ENCODE results near the gene KAZN. TPM values are rescaled to one million over a fixed set of nuclear protein-coding genes. Genes with fewer than 3 reads are reported as not detected.

The KAZN gene
- polyA plus RNA-seq, 1 of the 3 experiments (the other 2 are of a cell fraction), result 6.8 TPM

DNA sequence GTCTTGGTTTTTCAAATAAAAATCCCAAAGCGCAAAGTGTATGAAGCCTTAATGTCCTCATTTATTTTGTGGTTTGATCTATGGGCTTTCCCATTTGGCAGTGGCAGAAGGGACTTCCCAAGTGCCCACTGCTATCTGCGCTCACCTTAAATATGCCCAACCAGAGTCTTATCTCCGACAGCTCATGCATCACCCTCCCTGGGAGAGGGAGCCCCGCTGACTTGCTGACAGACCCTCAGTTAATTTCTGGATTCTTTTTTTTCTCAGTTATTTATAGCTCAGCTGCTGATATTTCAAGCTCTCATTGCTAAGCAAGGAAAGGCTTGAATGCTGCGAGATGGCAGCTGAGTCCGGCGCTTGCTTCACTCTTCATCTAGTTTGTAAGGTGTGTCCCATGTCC lies 19.3 kb downstream of the KAZN start:
- H3K27ac ChIP-seq (ENCODE audit: low read depth in 2 of 2, low read length in 1 of 2), result no peak overlapping the region
- no peak overlapping the region for H2AFZ ChIP-seq (ENCODE audit: low read depth)
- no peak overlapping the region for H3K4me3 ChIP-seq (ENCODE audit: low read depth in 2 of 2, low read length in 1 of 2)
- CTCF ChIA-PET, result interaction anchor here (1.0 to 1.1 kb wide), 2 partner anchors 11 to 114 kb away, joined by 3 to 4 read pairs; no protein-coding TSS in a partner anchor
- no peaks in the 10 kb centered on the region for H3K79me2 ChIP-seq (ENCODE audit: insufficient read depth)
- H3K4me2 ChIP-seq, result no peak overlapping the region
- H3K36me3 ChIP-seq (replicated peaks in 1 of 2; ENCODE audit: control insufficient read depth in 1 of 2, insufficient read depth in 2 of 2, low read length in 1 of 2), result no peaks in the 10 kb centered on the region
- H4K20me1 ChIP-seq (ENCODE audit: insufficient read depth), result no peaks in the 10 kb centered on the region
- no peaks in the 10 kb centered on the region; the same call in 1 of the 2 replicates for H3K9me3 ChIP-seq
- POLR2A ChIA-PET, result no interaction called here
- H3K9ac ChIP-seq, result no peak overlapping the region
- H3K4me1 ChIP-seq (ENCODE audit: control insufficient read depth in 1 of 2, insufficient read depth in 2 of 2, low read depth in 1 of 2, low read length in 1 of 2), result peaks cover 0 to 25% of the 10 kb centered on the region in 2 experiments; a peak in 2 of 4 replicates
- no peak for TF ChIP-seq EP300 (IDR thresholded peaks at IDR 0.05; ENCODE audit: borderline replicate concordance in 1 of 2, low read depth in 1 of 2, low read length in 1 of 2)
- no peak for TF ChIP-seq EZH2phosphoT487 (IDR thresholded peaks at IDR 0.05; ENCODE audit: borderline replicate concordance, low read depth)
- TF ChIP-seq SMC3 (IDR thresholded peaks at IDR 0.05; ENCODE audit: low read depth, low read length), result no peak
- TF ChIP-seq MEF2A (IDR thresholded peaks at IDR 0.05; ENCODE audit: borderline replicate concordance, low read depth), result no peak
- TF ChIP-seq, protein P1, sequence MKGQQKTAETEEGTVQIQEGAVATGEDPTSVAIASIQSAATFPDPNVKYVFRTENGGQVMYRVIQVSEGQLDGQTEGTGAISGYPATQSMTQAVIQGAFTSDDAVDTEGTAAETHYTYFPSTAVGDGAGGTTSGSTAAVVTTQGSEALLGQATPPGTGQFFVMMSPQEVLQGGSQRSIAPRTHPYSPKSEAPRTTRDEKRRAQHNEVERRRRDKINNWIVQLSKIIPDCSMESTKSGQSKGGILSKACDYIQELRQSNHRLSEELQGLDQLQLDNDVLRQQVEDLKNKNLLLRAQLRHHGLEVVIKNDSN (IDR thresholded peaks at IDR 0.05; ENCODE audit: borderline replicate concordance, low read depth), result no peak
- no peak for TF ChIP-seq RAD21 (IDR thresholded peaks at IDR 0.05; ENCODE audit: low read length)
- no peak for TF ChIP-seq FOXM1 (IDR thresholded peaks at IDR 0.05; ENCODE audit: low read depth)
- TF ChIP-seq RXRA (IDR thresholded peaks at IDR 0.05; ENCODE audit: borderline replicate concordance, low read depth), result no peak
- TF ChIP-seq TCF12 (IDR thresholded peaks at IDR 0.05), result no peak
- no peak for TF ChIP-seq MXI1 (IDR thresholded peaks at IDR 0.05; ENCODE audit: low read depth, low read length)
- TF ChIP-seq RCOR1 (IDR thresholded peaks at IDR 0.05; ENCODE audit: low read length), result no peak
- TF ChIP-seq GABPA (IDR thresholded peaks at IDR 0.05; ENCODE audit: low read depth), result no peak
- 50% methylated on average over 7 of the region's 7 CpGs for WGBS (ENCODE audit: low lambda C conversion rate)
- DNase-seq, result no peak
- no peaks in the 10 kb centered on the region for H3F3A ChIP-seq (replicated peaks; ENCODE audit: insufficient read depth)
- H3K9me2 ChIP-seq, result no peaks in the 10 kb centered on the region
- no peaks in the 10 kb centered on the region for H3K27me3 ChIP-seq (ENCODE audit: insufficient read depth)

DNA sequence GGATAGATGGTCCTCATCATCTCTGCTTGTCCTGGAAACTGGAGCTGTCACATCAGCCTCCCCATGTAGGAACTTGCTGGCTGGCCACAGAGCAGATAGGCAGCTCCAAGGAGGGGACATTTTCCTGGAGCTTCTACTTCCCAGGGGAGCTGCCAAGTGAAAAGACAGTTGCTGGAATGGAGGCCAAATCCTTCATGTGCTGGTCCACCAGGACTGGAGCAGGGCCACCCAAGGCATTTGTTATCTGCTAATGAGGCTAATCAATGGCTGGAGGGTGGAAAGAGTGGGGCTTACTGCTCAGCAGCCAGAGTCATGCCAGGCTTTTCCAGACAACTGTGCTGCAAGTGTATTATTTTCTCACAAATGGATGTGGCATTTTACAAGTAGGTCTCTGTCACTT lies 22.5 kb downstream of the KAZN start:
- ChIA-PET POLR2A (interaction anchor here (0.6 kb wide), 1 partner anchor 12 kb away, joined by 3 read pairs; no protein-coding TSS in a partner anchor), CTCF (interaction anchor here (1.1 kb wide), 1 partner anchor 11 kb away, joined by 3 read pairs; no protein-coding TSS in a partner anchor)
- no peaks in the 10 kb centered on the region; the same call in 1 of the 2 replicates for H3K9me3 ChIP-seq
- H3K27ac ChIP-seq (ENCODE audit: low read depth in 2 of 2, low read length in 1 of 2), result no peak overlapping the region
- H3F3A ChIP-seq (replicated peaks; ENCODE audit: insufficient read depth), result no peaks in the 10 kb centered on the region
- H3K79me2 ChIP-seq (ENCODE audit: insufficient read depth), result no peaks in the 10 kb centered on the region
- no peaks in the 10 kb centered on the region for H3K9me2 ChIP-seq
- peaks cover 0 to 4% of the 10 kb centered on the region in 2 experiments; a peak in 1 of 4 replicates for H3K4me1 ChIP-seq (ENCODE audit: control insufficient read depth in 1 of 2, insufficient read depth in 2 of 2, low read depth in 1 of 2, low read length in 1 of 2)
- no peak overlapping the region for H3K9ac ChIP-seq
- H2AFZ ChIP-seq (ENCODE audit: low read depth), result no peak overlapping the region
- no peak overlapping the region for H3K4me2 ChIP-seq
- H3K27me3 ChIP-seq (ENCODE audit: insufficient read depth), result no peaks in the 10 kb centered on the region
- no peaks in the 10 kb centered on the region for H4K20me1 ChIP-seq (ENCODE audit: insufficient read depth)
- TF ChIP-seq POLR2AphosphoS5 (IDR thresholded peaks at IDR 0.05; ENCODE audit: low read depth, low read length) (no peak), NFIC (IDR thresholded peaks at IDR 0.05; ENCODE audit: borderline replicate concordance) (no peak), NRF1 (IDR thresholded peaks at IDR 0.05; ENCODE audit: low read depth, low read length) (no peak), FOSL2 (IDR thresholded peaks at IDR 0.05; ENCODE audit: borderline replicate concordance, low read depth) (no peak), RFX5 (IDR thresholded peaks at IDR 0.05; ENCODE audit: low read length) (no peak), RCOR1 (IDR thresholded peaks at IDR 0.05; ENCODE audit: low read length) (no peak), CHD2 (IDR thresholded peaks at IDR 0.05; ENCODE audit: low read length, partially characterized antibody) (no peak), RXRA (IDR thresholded peaks at IDR 0.05; ENCODE audit: borderline replicate concordance, low read depth) (no peak), TEAD4 (IDR thresholded peaks at IDR 0.05; ENCODE audit: borderline replicate concordance, insufficient read depth) (no peak), TCF12 (IDR thresholded peaks at IDR 0.05) (no peak), RAD21 (IDR thresholded peaks at IDR 0.05; ENCODE audit: low read length) (no peak), EZH2phosphoT487 (IDR thresholded peaks at IDR 0.05; ENCODE audit: borderline replicate concordance, low read depth) (no peak), SIN3A (IDR thresholded peaks at IDR 0.05; ENCODE audit: borderline replicate concordance, low read depth, low read length) (no peak), FOXJ3 (CRISPR knock-in tag; IDR thresholded peaks at IDR 0.05) (no peak), JUND (IDR thresholded peaks at IDR 0.05) (no peak), EP300 (IDR thresholded peaks at IDR 0.05; ENCODE audit: borderline replicate concordance in 1 of 2, low read depth in 1 of 2, low read length in 1 of 2) (no peak), MXI1 (IDR thresholded peaks at IDR 0.05; ENCODE audit: low read depth, low read length) (no peak)
- TF ChIP-seq, protein P2, sequence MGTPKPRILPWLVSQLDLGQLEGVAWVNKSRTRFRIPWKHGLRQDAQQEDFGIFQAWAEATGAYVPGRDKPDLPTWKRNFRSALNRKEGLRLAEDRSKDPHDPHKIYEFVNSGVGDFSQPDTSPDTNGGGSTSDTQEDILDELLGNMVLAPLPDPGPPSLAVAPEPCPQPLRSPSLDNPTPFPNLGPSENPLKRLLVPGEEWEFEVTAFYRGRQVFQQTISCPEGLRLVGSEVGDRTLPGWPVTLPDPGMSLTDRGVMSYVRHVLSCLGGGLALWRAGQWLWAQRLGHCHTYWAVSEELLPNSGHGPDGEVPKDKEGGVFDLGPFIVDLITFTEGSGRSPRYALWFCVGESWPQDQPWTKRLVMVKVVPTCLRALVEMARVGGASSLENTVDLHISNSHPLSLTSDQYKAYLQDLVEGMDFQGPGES (IDR thresholded peaks at IDR 0.05; ENCODE audit: low read depth, low read length), result no peak
- TF ChIP-seq, protein P3, sequence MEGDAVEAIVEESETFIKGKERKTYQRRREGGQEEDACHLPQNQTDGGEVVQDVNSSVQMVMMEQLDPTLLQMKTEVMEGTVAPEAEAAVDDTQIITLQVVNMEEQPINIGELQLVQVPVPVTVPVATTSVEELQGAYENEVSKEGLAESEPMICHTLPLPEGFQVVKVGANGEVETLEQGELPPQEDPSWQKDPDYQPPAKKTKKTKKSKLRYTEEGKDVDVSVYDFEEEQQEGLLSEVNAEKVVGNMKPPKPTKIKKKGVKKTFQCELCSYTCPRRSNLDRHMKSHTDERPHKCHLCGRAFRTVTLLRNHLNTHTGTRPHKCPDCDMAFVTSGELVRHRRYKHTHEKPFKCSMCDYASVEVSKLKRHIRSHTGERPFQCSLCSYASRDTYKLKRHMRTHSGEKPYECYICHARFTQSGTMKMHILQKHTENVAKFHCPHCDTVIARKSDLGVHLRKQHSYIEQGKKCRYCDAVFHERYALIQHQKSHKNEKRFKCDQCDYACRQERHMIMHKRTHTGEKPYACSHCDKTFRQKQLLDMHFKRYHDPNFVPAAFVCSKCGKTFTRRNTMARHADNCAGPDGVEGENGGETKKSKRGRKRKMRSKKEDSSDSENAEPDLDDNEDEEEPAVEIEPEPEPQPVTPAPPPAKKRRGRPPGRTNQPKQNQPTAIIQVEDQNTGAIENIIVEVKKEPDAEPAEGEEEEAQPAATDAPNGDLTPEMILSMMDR (IDR thresholded peaks at IDR 0.05), result no peak
- TF ChIP-seq, protein P4, sequence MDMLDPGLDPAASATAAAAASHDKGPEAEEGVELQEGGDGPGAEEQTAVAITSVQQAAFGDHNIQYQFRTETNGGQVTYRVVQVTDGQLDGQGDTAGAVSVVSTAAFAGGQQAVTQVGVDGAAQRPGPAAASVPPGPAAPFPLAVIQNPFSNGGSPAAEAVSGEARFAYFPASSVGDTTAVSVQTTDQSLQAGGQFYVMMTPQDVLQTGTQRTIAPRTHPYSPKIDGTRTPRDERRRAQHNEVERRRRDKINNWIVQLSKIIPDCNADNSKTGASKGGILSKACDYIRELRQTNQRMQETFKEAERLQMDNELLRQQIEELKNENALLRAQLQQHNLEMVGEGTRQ (IDR thresholded peaks at IDR 0.05; ENCODE audit: borderline replicate concordance, low read depth, low read length), result no peak
- H3K36me3 ChIP-seq (replicated peaks in 1 of 2; ENCODE audit: control insufficient read depth in 1 of 2, insufficient read depth in 2 of 2, low read length in 1 of 2), result no peaks in the 10 kb centered on the region
- DNase-seq, result no peak
- no peak overlapping the region for H3K4me3 ChIP-seq (ENCODE audit: low read depth in 2 of 2, low read length in 1 of 2)
